A172 (cell line): Measurements from ENCODE around the gene C3AR1. TPM values are rescaled to one million over a fixed set of nuclear protein-coding genes. Genes with fewer than 3 reads are reported as not detected.
A peak's percentile ranks its signal among the peaks of the same experiment; 100 is the strongest.
"Not testable (repeated sequence)": the region's sequence is repeated elsewhere in the genome, so short reads cannot be mapped to it uniquely, and the experiment has no call there.

Experiments
- DNase-seq: peaks from one replicate; pipeline ENCODE4 v3.0.0-alpha.2; 2015; ENCODE audit warnings: low spot score
- total RNA-seq: library from RNA; depleted of rRNA; stranded (reverse); fragments of >200 nt; shearing (Covaris generic); gene quantifications from 2 replicates; pipeline ENCODE4 v1.2.3, GENCODE V29; 2014

Gene C3AR1
- total RNA-seq, 1 experiment from 2014 or later = 0.12 TPM

DNA sequence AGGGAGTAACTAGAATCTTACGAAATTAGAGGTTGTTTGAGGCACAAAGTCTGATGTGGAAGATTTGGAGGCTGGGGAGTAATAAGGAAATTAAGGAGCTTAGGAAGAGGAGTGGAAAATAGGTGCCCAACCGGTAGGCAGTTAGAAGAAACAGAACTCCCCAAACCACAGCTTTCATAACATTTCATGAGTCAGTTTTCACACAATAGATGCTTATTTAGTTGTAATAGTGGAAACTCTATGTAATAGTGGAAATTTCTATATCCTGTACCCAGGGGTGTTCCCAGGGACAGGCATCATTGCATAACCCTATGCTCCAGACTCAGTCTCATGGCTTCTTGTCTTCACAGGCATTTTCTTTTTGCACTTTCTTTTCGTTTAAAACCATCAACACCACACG lies 8.3 kb downstream of the C3AR1 start:
- DNase-seq = no peak

DNA sequence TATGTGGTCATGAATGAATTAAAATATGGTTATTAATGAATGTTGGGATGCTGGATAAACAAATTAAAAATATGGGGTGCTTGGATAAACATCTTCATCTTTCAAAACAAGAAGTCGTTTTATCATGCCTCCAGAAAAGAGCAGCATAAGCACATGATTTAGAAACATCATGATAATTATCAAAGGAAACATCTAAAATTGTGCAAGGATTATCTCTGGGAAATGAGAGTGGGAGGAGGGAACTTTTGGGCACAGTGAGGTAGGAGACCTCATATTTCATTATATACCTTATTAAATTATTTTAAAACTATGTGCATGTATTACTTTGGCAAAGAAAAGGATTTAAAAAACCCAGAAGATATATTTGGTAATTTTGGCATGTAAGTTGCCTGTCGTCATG lies 8.9 kb downstream of the C3AR1 start:
- no peak for DNase-seq

- DNase-seq = no peak
Observed at GRCh38 chr12:8054816-8055215, 11.3 kb downstream of the C3AR1 start.

- DNase-seq = no peak
Observed at GRCh38 chr12:8052679-8053078, 13.5 kb downstream of the C3AR1 start.

- DNase-seq = no peak
Observed at GRCh38 chr12:8050600-8051250, 15.4 kb downstream of the C3AR1 start.

- DNase-seq = peak; percentile 1
Observed at GRCh38 chr12:8048906-8049305, 17.3 kb downstream of the C3AR1 start.

DNA sequence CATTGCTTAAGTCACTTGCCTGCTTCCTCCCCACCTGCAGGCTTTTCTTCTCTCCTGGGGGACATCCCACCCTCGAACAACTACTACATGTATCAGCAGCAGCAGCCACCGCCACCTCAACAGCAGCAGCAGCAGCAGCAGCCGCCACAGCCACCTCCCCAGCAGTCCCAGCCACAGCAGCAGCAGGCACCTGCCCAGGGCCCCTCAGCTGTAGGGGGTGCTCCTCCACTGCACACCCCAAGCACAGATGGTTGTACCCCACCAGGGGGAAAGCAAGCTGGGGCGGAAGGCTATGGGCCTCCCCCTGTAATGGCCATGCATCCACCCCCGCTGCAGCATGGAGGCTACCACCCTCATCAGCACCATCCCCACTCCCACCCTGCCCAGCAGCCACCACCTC lies 18.3 kb downstream of the C3AR1 start:
- DNase-seq = no peak

GRCh38 chr12:8045952-8046944 lies 19.9 kb downstream of the C3AR1 start:
- peak; percentile 69 for DNase-seq

DNA sequence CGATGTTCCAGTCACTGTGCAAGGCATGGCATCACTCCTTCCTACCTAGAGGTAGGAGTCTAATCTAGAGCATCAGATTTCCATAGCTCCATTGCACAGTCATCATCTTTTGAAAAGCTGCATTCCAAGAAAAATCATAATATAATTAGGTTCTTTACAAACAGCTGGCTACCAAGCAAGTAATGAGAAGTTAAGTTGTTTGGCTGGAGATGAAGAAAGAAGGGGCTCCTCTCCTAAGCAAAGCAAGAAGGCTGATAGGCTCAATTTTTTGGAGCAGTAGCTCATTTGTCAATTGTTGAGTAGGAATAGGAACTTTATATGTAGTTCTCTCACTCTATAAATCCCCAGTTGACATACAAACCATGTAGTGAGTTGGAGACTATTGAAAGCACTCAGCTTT lies 25.4 kb downstream of the C3AR1 start:
- no peak for DNase-seq

GRCh38 chr12:8038659-8039114 lies 27.5 kb downstream of the C3AR1 start:
- DNase-seq = peak; percentile 74

GRCh38 chr12:8037947-8038346 lies 28.2 kb downstream of the C3AR1 start:
- DNase-seq = no peak

- DNase-seq = no peak
Observed at GRCh38 chr12:8037046-8037663, 29.0 kb downstream of the C3AR1 start.

- no peak for DNase-seq
Observed at GRCh38 chr12:8036346-8036745, 29.8 kb downstream of the C3AR1 start.

DNA sequence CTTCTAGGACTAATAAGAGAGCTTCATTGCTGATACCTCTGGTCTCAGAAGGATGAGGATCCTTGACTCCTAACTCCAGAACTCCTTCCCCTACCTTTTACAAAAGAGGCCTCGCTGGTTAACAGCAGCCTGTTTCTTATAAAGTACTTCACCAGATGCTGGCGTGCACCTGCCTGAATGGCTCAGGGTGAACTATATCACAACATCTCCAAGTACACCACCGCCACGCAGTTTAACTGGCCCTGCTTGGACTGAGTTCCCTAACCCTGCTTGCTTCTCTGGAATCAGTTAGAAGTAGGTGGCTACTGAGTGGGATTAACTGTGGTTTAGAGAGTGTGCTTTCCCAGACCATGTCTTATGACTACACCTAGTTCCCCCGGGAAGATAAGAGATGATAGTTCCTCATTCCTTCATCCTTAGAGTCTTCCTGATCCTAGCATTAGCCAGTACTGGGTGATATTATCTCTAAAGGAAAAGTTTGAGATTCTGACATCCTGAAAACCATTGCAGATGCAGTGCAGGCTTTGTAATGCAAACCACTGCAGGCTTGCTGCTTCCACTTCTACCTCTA lies 30.6 kb downstream of the C3AR1 start:
- peak; percentile 6 for DNase-seq

DNA sequence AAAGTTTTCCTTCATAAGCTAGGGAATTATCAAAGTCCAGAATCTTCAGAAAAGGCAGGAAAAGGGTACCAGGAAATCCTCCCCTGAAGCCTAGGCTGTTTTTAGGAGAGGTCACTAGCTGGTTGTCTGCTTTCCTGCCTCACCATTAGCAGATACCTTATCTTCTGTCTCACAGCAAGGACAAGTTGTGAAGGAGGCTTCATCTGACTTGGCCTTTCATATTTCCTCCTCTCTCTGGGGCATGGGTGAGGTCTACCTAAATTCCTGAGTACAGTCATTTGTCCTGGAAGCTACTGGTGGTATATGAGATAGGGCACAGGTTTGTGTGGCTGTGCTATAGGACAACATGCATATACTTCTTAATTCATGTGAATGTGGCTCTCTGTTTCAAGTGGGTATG lies 31.4 kb downstream of the C3AR1 start:
- no peak for DNase-seq

DNA sequence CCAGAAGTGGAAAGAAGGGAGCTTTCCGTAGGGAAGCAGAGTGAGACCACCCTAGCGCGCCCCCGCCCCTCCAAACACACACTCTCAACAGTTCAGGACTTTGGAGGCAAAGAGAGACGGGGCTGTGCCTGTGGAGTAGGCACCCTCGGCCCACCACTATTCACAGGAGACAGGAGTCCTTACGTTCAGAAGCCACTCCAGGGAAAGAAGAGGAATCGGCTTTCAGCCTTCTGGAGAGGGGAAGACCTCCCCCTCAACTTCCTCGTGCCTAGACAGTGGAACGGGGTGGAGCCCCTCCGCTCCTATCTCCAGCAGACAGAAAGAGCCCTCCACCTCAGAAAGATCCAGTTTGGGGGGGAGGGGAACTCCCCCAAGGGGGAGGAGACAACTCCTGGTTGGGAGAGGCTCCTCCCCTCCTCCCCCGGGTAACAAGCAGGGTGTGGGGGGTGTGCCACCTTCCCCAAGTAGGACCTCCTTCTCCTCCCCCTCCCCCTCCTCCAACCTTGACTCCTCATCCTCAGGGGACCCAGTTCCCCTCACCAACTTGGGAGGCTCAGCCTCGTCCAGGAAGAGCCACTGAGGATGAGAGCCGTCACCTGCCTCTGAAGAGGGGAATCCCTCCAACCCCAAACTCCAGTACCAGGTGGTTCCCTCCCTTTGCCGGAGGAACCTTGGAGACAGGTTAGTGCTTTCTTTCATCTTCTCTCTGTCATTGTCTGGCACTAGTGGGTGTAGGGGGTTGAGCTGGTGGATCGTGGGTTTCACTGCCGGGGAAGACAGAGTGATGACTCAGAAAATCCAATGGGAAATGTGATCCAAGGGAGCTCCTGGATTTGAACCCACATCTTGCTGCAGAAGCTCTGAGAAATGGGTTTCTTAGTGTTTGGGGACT lies 32.8 kb downstream of the C3AR1 start:
- DNase-seq = peak; percentile 17

DNA sequence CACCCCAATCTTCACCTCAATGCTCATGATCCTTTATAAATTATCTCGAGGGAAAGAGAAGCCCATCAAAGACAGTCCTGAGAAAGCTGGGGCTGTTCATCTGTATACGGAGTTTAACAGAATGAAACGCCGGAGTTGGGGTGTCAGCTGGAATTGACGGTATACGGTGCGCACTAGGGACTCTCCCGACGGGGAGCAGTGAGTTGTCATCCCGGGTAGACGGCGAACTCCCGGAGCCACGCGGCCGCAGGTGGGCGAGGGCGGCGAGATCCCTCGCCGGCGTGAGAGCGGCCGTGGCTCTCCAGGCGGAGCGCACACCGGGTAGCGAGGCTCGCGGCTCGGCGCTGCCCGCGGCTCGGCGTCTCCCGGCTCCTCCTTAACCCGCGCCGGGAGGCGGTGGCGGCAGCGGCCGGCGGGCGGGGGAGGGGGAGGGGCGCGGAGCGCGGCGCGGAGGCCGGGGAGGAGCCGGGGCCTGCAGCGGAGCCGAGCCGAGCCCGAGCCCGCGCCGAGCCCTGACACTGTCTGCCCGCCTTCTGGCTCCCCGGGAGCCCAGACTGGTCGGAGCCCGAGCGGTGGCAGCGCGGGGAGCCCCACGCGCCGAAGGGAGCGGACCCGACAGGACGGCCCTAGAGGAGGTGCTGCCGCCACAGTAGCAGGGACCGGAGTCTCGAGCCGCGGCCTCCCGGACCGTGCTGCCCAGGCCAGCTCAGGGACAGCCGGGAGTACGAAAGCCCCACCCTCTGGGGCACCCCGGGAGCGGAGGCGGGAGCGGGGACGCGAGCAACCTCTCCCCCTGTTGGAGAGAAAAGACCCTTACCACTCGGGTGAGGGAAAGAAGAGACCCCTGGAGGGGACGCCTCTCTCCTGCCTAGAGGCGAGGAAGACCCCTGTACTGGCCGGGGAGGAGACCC lies 33.7 kb downstream of the C3AR1 start, which contains the start of gene FOXJ2:
Gene FOXJ2 (plus strand): TSS at position 475 of the 911 bp plus-strand sequence. CDS start 7,117 bp downstream, outside the sequence.
- DNase-seq = peak; percentile 5

DNA sequence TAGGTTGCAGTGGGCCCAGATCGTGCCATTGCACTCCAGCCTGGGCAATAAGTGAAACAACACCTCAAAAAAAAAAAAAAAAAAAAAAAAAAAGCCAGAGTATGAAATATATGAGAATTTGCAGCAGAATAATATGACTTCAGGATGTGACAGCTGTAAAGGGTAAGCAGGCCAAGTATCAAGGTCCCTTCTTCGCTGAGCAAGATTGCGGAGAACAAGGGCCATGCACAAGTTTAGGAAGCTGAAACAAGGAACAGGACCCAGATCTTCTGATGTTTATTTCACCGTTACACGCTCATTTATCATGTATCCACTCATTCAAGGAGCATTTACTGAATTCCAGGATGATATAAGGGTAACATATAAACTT lies 34.3 kb downstream of the C3AR1 start:
- DNase-seq = no peak

GRCh38 chr12:8031017-8031416 lies 35.1 kb downstream of the C3AR1 start:
- DNase-seq = not testable (repeated sequence)

GRCh38 chr12:8030189-8030588 lies 36.0 kb downstream of the C3AR1 start:
- DNase-seq = no peak
